CD4-positive, alpha-beta T cell (primary cell): ENCODE results near the gene DBNDD1. TPM values are rescaled to one million over a fixed set of nuclear protein-coding genes. Genes with fewer than 3 reads are reported as not detected.
A peak's percentile ranks its signal among the peaks of the same experiment; 100 is the strongest.

Experiments used
- ATAC-seq: fragments of 200-7000 bp; cut with Tn5 transposase; one replicate; pipeline ENCODE4 v1.10.0; 2022; ENCODE audit warnings: mild to moderate bottlenecking; ENCODE audit not compliant: poor library complexity
- CTCF ChIA-PET: fragments of 350-600 bp; sonication (Branson Sonifier 250); formaldehyde crosslinking; loops from one replicate; lab custom pipeline; 2021; ENCODE audit warnings: antibody characterized with exemption, inconsistent platforms; lab: Charles Lee
- POLR2A ChIA-PET: fragments of 350-600 bp; sonication (Branson Sonifier 250); formaldehyde crosslinking; loops from one replicate; lab custom pipeline; 2021; ENCODE audit warnings: antibody characterized with exemption, inconsistent platforms; lab: Charles Lee
- DNase-seq, 14 experiments: peaks; one replicate each; pipeline ENCODE4 v3.0.0-alpha.2; 2013 to 2020; ENCODE audit warnings: mixed read lengths in 2 of 14
- H3K27ac ChIP-seq, 2 donors: one replicate each; pipeline versions ENCODE4 v1.5.1 to v1.7.0; 2013; ENCODE audit warnings: low read length in 2 of 2, low read depth in 1 of 2, mild to moderate bottlenecking in 1 of 2
- H3K27me3 ChIP-seq, 2 experiments: 1 replicate in 1 of 2; 2 replicates in 1 of 2; pipeline versions ENCODE4 v1.6.1 to v1.7.0; 2013; ENCODE audit warnings: low read length in 2 of 2, control low read depth in 1 of 2, mild to moderate bottlenecking in 1 of 2, moderate library complexity in 1 of 2; ENCODE audit not compliant: insufficient read depth in 2 of 2, control insufficient read depth in 1 of 2
- H3K36me3 ChIP-seq: one replicate; pipeline ENCODE4 v1.6.1; 2013; ENCODE audit warnings: low read length, control low read depth; ENCODE audit not compliant: insufficient read depth
- H3K4me1 ChIP-seq: one replicate; pipeline ENCODE4 v1.6.1; 2013; ENCODE audit warnings: low read length, control low read depth; ENCODE audit not compliant: insufficient read depth
- H3K4me3 ChIP-seq: one replicate; pipeline ENCODE4 v1.5.1; 2013; ENCODE audit warnings: mild to moderate bottlenecking, low read length, moderate library complexity
- H3K9me3 ChIP-seq, 2 experiments: 1 replicate in 1 of 2; 2 replicates in 1 of 2; pipeline versions ENCODE4 v1.6.1 to v1.7.0; 2013; ENCODE audit warnings: low read length in 2 of 2, mild to moderate bottlenecking in 2 of 2, control low read depth in 1 of 2, moderate library complexity in 1 of 2; ENCODE audit not compliant: control insufficient read depth in 1 of 2, insufficient read depth in 1 of 2
- H3K27ac Mint-ChIP-seq: one replicate; pipeline ENCODE4 v1.8.0; 2020; ENCODE audit warnings: mixed read lengths
- H3K27me3 Mint-ChIP-seq: one replicate; pipeline ENCODE4 v1.8.0; 2021; ENCODE audit warnings: mixed read lengths
- H3K36me3 Mint-ChIP-seq: one replicate; pipeline ENCODE4 v1.8.0; 2021; ENCODE audit warnings: low read depth, mixed read lengths
- H3K4me1 Mint-ChIP-seq: one replicate; pipeline ENCODE4 v1.8.0; 2021; ENCODE audit warnings: low read depth, mixed read lengths
- H3K4me3 Mint-ChIP-seq: one replicate; pipeline ENCODE4 v1.8.0; 2020; ENCODE audit warnings: mild to moderate bottlenecking, mixed read lengths
- H3K9me3 Mint-ChIP-seq: one replicate; pipeline ENCODE4 v1.8.0; 2020; ENCODE audit warnings: mixed read lengths
- intact Hi-C, 2 experiments: fragments of 100-400 bp; cut with DNase I in 1 of 2; cut with micrococcal nuclease in 1 of 2; formaldehyde crosslinking; loops; one replicate each; pipeline versions ENCODE4 v1.15.1 to v1.9.0; 2023 to 2025; cut with DNase I, micrococcal nuclease
- total RNA-seq, 174 experiments: library from RNA in 2 of 174; stranded (reverse) in 2 of 174; gene quantifications; one replicate each; pipeline ENCODE4 v1.2.3 and lab custom pipeline; 2021 to 2026
- TF ChIP-seq, protein P1 (sequence below): fragments of 200-600 bp; IDR thresholded peaks from one replicate; pipeline ENCODE4 v1.8.0; 2022; ENCODE audit warnings: antibody characterized with exemption, mild to moderate bottlenecking

Gene DBNDD1
- total RNA-seq, 2 experiments from 2014 or later, result 2.6 to 2.8 TPM

DNA sequence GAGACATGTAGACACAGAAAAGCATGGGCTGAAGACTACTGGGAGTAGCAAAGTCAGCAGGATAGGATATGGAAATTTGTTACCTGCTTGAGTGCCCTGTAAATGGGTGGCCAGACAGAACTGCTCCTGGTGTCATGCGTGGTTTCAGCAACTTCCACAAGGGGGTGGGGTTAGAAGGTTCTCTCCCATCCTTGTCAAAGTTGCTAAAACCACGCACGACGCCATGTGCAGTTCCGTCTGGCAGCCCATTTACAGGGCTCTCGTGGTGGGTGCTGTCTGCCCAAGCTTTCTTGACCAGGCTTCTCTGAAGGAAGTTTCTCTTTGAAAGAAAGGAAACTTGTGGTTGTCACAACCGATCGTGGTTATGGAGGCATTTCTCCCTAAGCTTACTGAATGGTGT is 6.9 kb upstream of the DBNDD1 start:
- no peaks in the 10 kb centered on the region for H3K9me3 Mint-ChIP-seq
- DNase-seq (peak in 3 of 14 experiments; percentile 16 to 50 (median 43)), ATAC-seq (peak; percentile 35)
- H3K36me3 ChIP-seq, result peaks cover under 1% of the 10 kb centered on the region
- no peaks in the 10 kb centered on the region for H3K9me3 ChIP-seq
- no peaks in the 10 kb centered on the region for H3K27me3 ChIP-seq
- TF ChIP-seq, protein P1, sequence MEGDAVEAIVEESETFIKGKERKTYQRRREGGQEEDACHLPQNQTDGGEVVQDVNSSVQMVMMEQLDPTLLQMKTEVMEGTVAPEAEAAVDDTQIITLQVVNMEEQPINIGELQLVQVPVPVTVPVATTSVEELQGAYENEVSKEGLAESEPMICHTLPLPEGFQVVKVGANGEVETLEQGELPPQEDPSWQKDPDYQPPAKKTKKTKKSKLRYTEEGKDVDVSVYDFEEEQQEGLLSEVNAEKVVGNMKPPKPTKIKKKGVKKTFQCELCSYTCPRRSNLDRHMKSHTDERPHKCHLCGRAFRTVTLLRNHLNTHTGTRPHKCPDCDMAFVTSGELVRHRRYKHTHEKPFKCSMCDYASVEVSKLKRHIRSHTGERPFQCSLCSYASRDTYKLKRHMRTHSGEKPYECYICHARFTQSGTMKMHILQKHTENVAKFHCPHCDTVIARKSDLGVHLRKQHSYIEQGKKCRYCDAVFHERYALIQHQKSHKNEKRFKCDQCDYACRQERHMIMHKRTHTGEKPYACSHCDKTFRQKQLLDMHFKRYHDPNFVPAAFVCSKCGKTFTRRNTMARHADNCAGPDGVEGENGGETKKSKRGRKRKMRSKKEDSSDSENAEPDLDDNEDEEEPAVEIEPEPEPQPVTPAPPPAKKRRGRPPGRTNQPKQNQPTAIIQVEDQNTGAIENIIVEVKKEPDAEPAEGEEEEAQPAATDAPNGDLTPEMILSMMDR, result no peak
- H3K4me3 ChIP-seq, result no peak overlapping the region
- peaks cover 30% of the 10 kb centered on the region for H3K4me1 ChIP-seq
- ChIA-PET CTCF (interaction anchor here (0.7 kb wide), 1 partner anchor 517 kb away, joined by 3 read pairs; no protein-coding TSS in a partner anchor), POLR2A (interaction anchor here (0.7 kb wide), 1 partner anchor 152 kb away, joined by 3 read pairs; no protein-coding TSS in a partner anchor)
- peaks cover 2% of the 10 kb centered on the region for H3K36me3 Mint-ChIP-seq
- H3K4me1 Mint-ChIP-seq, result peaks cover 15% of the 10 kb centered on the region
- intact Hi-C loops, result loop anchor here in 1 of 2 experiments (5.0 kb wide), 1 partner anchor 69 kb away; no protein-coding TSS in a partner anchor
- H3K27ac ChIP-seq, result no peak overlapping the region
- H3K27ac Mint-ChIP-seq, result no peak overlapping the region
- H3K27me3 Mint-ChIP-seq, result no peaks in the 10 kb centered on the region
- no peak overlapping the region for H3K4me3 Mint-ChIP-seq

DNA sequence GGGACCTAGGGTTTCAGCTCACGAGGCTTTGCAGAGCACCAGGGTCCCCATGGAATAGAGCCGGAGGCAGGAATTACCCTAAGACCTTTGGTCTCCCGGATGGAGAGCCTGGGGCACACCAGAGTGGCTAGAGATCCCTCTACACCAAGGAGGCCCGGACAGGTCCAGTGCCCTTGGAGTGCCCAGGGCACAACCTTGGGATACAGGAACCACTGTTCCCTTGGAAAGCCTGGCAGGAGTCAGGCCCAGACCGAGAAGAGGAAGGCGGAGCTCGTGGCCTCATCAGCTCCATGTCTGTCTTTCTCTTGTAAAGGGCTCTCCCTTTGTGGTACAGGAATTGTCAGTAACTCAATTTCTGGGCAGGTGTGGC is 3.8 kb upstream of the DBNDD1 start:
- Histone ChIP-seq H3K9me3 (no peaks in the 10 kb centered on the region), H3K4me1 (peaks cover 54% of the 10 kb centered on the region), H3K36me3 (no peaks in the 10 kb centered on the region), H3K27me3 (peaks cover 0 to 3% of the 10 kb centered on the region in 2 experiments), H3K4me3 (peak overlapping the region; percentile 57), H3K27ac (no peak overlapping the region)
- POLR2A ChIA-PET, result interaction anchor here (0.9 kb wide), 1 partner anchor 150 kb away, joined by 3 read pairs; the partner anchor contains the start of gene TCF25
- no peaks in the 10 kb centered on the region for H3K36me3 Mint-ChIP-seq
- H3K27ac Mint-ChIP-seq, result no peak overlapping the region
- H3K4me3 Mint-ChIP-seq, result peak overlapping the region; percentile 60
- no peak for DNase-seq
- CTCF ChIA-PET, result no interaction called here
- H3K4me1 Mint-ChIP-seq, result peaks cover 20% of the 10 kb centered on the region
- intact Hi-C loops, result loop anchor here in 1 of 2 experiments (2.0 kb wide), 1 partner anchor 50 kb away; no protein-coding TSS in a partner anchor
- TF ChIP-seq, protein P1, result no peak
- no peaks in the 10 kb centered on the region for H3K27me3 Mint-ChIP-seq
- ATAC-seq, result no peak
- H3K9me3 Mint-ChIP-seq, result no peaks in the 10 kb centered on the region

DNA sequence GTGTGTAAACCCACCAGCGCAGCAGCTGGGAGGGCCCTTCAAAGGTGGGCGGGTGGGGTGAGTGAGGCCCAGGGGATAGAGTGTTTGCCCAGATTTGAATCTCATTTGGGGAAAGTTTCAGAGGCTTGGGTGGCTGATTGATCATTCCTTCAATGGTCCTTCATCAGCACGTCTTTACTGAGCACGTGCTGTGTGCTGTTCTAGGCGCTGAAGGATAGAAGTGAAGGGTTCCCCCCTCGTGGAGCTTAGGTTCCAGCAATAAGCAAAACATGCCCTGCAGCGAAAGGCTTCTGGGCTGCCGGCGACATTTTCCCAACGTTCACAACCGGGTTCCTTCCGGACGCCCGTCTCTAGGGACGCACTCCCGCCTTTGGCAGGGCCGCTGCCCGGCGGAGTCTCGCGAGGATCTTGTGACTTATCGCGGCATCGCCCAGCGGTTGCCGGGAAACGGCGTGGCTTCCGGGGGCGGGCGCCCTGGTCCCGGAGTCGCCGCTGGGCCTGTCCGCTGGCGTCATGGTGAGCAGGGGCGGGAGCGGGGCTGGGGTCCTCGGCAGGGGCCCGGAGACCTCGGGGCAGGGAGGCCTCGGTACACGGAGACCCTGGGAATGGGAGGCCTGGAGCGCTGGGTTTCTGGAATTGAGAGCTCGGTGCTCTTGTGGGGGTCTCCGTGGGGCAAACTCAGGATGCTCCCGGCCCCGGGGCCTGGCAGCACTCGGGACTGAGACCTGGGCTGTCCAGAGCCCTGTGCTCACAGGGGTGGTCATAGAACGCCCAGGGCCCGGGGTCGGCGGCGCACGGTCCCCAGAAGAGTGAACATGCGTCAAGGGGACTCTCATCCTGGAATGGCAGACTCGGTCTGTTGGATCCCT is 3.2 kb upstream of the DBNDD1 start:
- Mint-ChIP-seq H3K27me3 (no peaks in the 10 kb centered on the region), H3K4me1 (peaks cover 20% of the 10 kb centered on the region), H3K27ac (peak overlapping the region; percentile 30), H3K9me3 (no peaks in the 10 kb centered on the region), H3K36me3 (no peaks in the 10 kb centered on the region), H3K4me3 (peak overlapping the region; percentile 55)
- Histone ChIP-seq H3K4me3 (peak overlapping the region; percentile 57), H3K36me3 (no peaks in the 10 kb centered on the region), H3K4me1 (peaks cover 54% of the 10 kb centered on the region), H3K27me3 (peaks cover 0 to 5% of the 10 kb centered on the region in 2 experiments), H3K27ac (no peak overlapping the region), H3K9me3 (no peaks in the 10 kb centered on the region)
- intact Hi-C loops, result loop anchor here in 1 of 2 experiments (2.0 kb wide), 1 partner anchor 50 kb away; no protein-coding TSS in a partner anchor
- TF ChIP-seq, protein P1, result no peak
- POLR2A ChIA-PET, result interaction anchor here (0.6 to 0.9 kb wide), 3 partner anchors 145 to 805 kb away, joined by 3 to 4 read pairs (median 3); partner anchors contain the start of genes TCF25 and ZNF778
- ATAC-seq (peak; percentile 66), DNase-seq (peak; percentile 53 to 88 (median 71))
- CTCF ChIA-PET, result no interaction called here
